Suprapubic skin (tissue), 4 donors: ENCODE data around the gene BSND. TPM values are rescaled to one million over a fixed set of nuclear protein-coding genes. Genes with fewer than 3 reads are reported as not detected.
A peak's percentile ranks its signal among the peaks of the same experiment; 100 is the strongest.

Source experiments
- DNase-seq, 2 donors: peaks; one replicate each; pipeline ENCODE4 v3.0.0-alpha.2; 2019; ENCODE audit warnings: low spot score in 2 of 2
- H3K27ac ChIP-seq: fragments of 200-600 bp; sonication (generic); one replicate; pipeline ENCODE4 v1.5.1; 2019
- H3K27me3 ChIP-seq: fragments of 200-600 bp; sonication (generic); one replicate; pipeline ENCODE4 v1.5.1; 2019
- H3K36me3 ChIP-seq: fragments of 200-600 bp; sonication (generic); one replicate; pipeline ENCODE4 v1.5.1; 2019
- H3K4me1 ChIP-seq: fragments of 200-600 bp; sonication (generic); one replicate; pipeline ENCODE4 v1.5.1; 2019
- H3K4me3 ChIP-seq: fragments of 200-600 bp; sonication (generic); one replicate; pipeline ENCODE4 v1.5.1; 2019; ENCODE audit warnings: mild to moderate bottlenecking
- H3K9me3 ChIP-seq: fragments of 200-600 bp; sonication (generic); one replicate; pipeline ENCODE4 v1.5.1; 2019
- EP300 ChIP-seq: sonication (generic); formaldehyde crosslinking; IDR thresholded peaks from one replicate; pipeline ENCODE4 v1.6.1; 2017; ENCODE audit warnings: antibody characterized with exemption
- POLR2A ChIP-seq, 2 donors: fragments of 450-650 bp; IDR thresholded peaks; one replicate each; pipeline ENCODE4 v1.6.1; 2017; ENCODE audit warnings: antibody characterized with exemption in 2 of 2, mild to moderate bottlenecking in 2 of 2, moderate library complexity in 2 of 2
- POLR2AphosphoS5 ChIP-seq, 3 donors: sonication (generic); formaldehyde crosslinking; IDR thresholded peaks; one replicate each; pipeline ENCODE4 v1.6.1; 2017; ENCODE audit warnings: antibody characterized with exemption in 3 of 3
- WGBS: methylation state at CpG from one replicate; pipeline ENCODE4 v1.1.5; 2018; 5-methylcytosine and 5-hydroxymethylcytosine counted together
- total RNA-seq, 4 donors: library from RNA; depleted of rRNA; stranded (reverse); fragments of >200 nt; gene quantifications; one replicate each; pipeline ENCODE4 v1.1.0, GENCODE V29; 2016
- TF ChIP-seq, protein P1 (sequence below), 2 donors: fragments of 200-600 bp in 1 of 2; fragments of 450-650 bp in 1 of 2; sonication (generic) in 1 of 2; IDR thresholded peaks; one replicate each; pipeline ENCODE4 v1.5.1; 2016 to 2019; ENCODE audit warnings: antibody characterized with exemption in 2 of 2, mild to moderate bottlenecking in 1 of 2, moderate library complexity in 1 of 2

BSND gene
- total RNA-seq, 4 donors from 2014 or later: not detected

DNA sequence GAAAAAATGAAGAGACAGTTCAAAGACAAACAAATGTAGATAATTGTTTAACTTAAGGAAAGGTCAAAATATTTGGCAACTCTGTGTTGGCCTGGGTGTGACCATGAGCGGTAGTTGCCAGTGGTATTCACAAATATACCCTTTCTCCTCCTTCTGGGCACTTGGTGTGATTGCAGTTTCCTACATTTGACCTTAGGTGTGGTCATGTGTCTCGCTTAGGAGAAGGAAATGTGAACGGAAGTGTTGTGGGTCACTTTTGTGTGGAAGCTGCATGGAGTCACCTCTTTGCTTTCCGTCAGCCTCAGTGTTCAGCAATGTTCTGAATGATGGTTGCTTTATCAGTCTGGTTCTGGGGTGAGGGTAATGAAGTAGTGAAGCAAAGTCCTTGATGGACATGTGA, 37.2 kb downstream of the BSND start:
- H3K9me3 ChIP-seq: no peaks in the 10 kb centered on the region
- peaks cover 62% of the 10 kb centered on the region for H3K27me3 ChIP-seq
- peaks cover 22% of the 10 kb centered on the region for H3K4me1 ChIP-seq
- TF ChIP-seq, protein P1, sequence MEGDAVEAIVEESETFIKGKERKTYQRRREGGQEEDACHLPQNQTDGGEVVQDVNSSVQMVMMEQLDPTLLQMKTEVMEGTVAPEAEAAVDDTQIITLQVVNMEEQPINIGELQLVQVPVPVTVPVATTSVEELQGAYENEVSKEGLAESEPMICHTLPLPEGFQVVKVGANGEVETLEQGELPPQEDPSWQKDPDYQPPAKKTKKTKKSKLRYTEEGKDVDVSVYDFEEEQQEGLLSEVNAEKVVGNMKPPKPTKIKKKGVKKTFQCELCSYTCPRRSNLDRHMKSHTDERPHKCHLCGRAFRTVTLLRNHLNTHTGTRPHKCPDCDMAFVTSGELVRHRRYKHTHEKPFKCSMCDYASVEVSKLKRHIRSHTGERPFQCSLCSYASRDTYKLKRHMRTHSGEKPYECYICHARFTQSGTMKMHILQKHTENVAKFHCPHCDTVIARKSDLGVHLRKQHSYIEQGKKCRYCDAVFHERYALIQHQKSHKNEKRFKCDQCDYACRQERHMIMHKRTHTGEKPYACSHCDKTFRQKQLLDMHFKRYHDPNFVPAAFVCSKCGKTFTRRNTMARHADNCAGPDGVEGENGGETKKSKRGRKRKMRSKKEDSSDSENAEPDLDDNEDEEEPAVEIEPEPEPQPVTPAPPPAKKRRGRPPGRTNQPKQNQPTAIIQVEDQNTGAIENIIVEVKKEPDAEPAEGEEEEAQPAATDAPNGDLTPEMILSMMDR (IDR thresholded peaks at IDR 0.05): no peak
- TF ChIP-seq EP300 (no peak), POLR2A (IDR thresholded peaks at IDR 0.05) (no peak)
- WGBS: 68% methylated on average over 4 of the region's 4 CpGs
- H3K27ac ChIP-seq: no peak overlapping the region
- H3K36me3 ChIP-seq: no peaks in the 10 kb centered on the region
- DNase-seq: no peak
- no peak overlapping the region for H3K4me3 ChIP-seq

GRCh38 chr1:55037733-55038551, 39.2 kb downstream of the BSND start:
- WGBS: 93% methylated on average over 5 of the region's 8 CpGs
- H3K27me3 ChIP-seq: peaks cover 69% of the 10 kb centered on the region
- H3K36me3 ChIP-seq: no peaks in the 10 kb centered on the region
- DNase-seq: no peak
- H3K4me1 ChIP-seq: peaks cover 22% of the 10 kb centered on the region
- H3K9me3 ChIP-seq: no peaks in the 10 kb centered on the region
- H3K4me3 ChIP-seq: no peak overlapping the region
- H3K27ac ChIP-seq: no peak overlapping the region
- no peak for TF ChIP-seq POLR2AphosphoS5 (IDR thresholded peaks at IDR 0.05)
- TF ChIP-seq, protein P1 (IDR thresholded peaks at IDR 0.05): no peak

DNA sequence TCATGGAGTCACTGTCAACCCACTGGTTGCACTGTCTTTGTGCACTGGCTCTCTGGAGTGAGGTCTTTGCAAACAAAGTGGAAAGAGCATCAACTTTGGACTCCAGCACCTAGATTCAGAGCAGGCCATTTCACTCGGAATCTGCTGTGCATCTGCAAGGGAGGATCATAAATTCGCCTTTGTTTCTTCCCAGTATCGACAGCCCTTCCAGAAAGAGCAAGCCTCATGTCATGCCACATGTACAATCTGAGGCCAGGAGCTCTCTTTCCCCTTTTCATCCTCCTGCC, 39.8 kb downstream of the BSND start:
- TF ChIP-seq, protein P1 (IDR thresholded peaks at IDR 0.05): no peak
- TF ChIP-seq EP300 (no peak), POLR2A (IDR thresholded peaks at IDR 0.05) (no peak), POLR2AphosphoS5 (IDR thresholded peaks at IDR 0.05) (no peak)
- Histone ChIP-seq H3K27ac (no peak overlapping the region), H3K36me3 (no peaks in the 10 kb centered on the region), H3K4me1 (peaks cover 22% of the 10 kb centered on the region), H3K4me3 (no peak overlapping the region), H3K9me3 (no peaks in the 10 kb centered on the region), H3K27me3 (peaks cover 64% of the 10 kb centered on the region)
- WGBS: 93% methylated on average over 3 of the region's 3 CpGs
- DNase-seq: no peak

GRCh38 chr1:55038974-55039341, 40.2 kb downstream of the BSND start:
- Histone ChIP-seq H3K9me3 (no peaks in the 10 kb centered on the region), H3K27me3 (peaks cover 59% of the 10 kb centered on the region), H3K4me3 (peak overlapping the region; percentile 45), H3K36me3 (no peaks in the 10 kb centered on the region), H3K4me1 (peaks cover 22% of the 10 kb centered on the region), H3K27ac (no peak overlapping the region)
- 36% methylated on average over 9 of the region's 9 CpGs for WGBS
- TF ChIP-seq, protein P1 (IDR thresholded peaks at IDR 0.05): no peak
- TF ChIP-seq POLR2AphosphoS5 (IDR thresholded peaks at IDR 0.05) (no peak), POLR2A (IDR thresholded peaks at IDR 0.05) (no peak), EP300 (no peak)
- DNase-seq: no peak

DNA sequence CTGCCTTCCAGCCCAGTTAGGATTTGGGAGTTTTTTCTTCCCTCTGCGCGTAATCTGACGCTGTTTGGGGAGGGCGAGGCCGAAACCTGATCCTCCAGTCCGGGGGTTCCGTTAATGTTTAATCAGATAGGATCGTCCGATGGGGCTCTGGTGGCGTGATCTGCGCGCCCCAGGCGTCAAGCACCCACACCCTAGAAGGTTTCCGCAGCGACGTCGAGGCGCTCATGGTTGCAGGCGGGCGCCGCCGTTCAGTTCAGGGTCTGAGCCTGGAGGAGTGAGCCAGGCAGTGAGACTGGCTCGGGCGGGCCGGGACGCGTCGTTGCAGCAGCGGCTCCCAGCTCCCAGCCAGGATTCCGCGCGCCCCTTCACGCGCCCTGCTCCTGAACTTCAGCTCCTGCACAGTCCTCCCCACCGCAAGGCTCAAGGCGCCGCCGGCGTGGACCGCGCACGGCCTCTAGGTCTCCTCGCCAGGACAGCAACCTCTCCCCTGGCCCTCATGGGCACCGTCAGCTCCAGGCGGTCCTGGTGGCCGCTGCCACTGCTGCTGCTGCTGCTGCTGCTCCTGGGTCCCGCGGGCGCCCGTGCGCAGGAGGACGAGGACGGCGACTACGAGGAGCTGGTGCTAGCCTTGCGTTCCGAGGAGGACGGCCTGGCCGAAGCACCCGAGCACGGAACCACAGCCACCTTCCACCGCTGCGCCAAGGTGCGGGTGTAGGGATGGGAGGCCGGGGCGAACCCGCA, 40.8 kb downstream of the BSND start, which contains the start of gene PCSK9:
Gene PCSK9, plus strand, starts transcription at position 207 of the 741 bp plus-strand sequence. Its CDS starts 290 bp downstream, at position 497.
- Histone ChIP-seq H3K4me3 (peak within 1 kb of the TSS; percentile 45), H3K27me3 (peaks cover 55% of the 10 kb centered on the region), H3K36me3 (no peaks in the 10 kb centered on the region), H3K27ac (no peak within 1 kb of the TSS), H3K4me1 (peaks cover 22% of the 10 kb centered on the region), H3K9me3 (no peaks in the 10 kb centered on the region)
- 9% methylated on average over 15 of the region's 67 CpGs for WGBS
- no peak for TF ChIP-seq EP300
- no peak for TF ChIP-seq POLR2A (IDR thresholded peaks at IDR 0.05)
- TF ChIP-seq, protein P1 (IDR thresholded peaks at IDR 0.05): no peak
- no peak for TF ChIP-seq POLR2AphosphoS5 (IDR thresholded peaks at IDR 0.05)
- DNase-seq: no peak
